Endodermal cell (in vitro differentiated cells): ENCODE results near the gene MYH9. TPM values are rescaled to one million over a fixed set of nuclear protein-coding genes. Genes with fewer than 3 reads are reported as not detected.
"Not testable (repeated sequence)": the region's sequence is repeated elsewhere in the genome, so short reads cannot be mapped to it uniquely, and the experiment has no call there.

Source experiments
- DNase-seq: peaks from one replicate; pipeline ENCODE4 v3.0.0-alpha.2; 2017
- H3K27ac ChIP-seq: 2 replicates; pipeline ENCODE4 v1.5.1; 2013; ENCODE audit warnings: mild to moderate bottlenecking, low read depth, low read length, moderate library complexity
- H3K27me3 ChIP-seq: 2 replicates; pipeline ENCODE4 v1.6.1; 2013; ENCODE audit warnings: mild to moderate bottlenecking, low read length, moderate library complexity; ENCODE audit not compliant: insufficient read depth, control insufficient read depth, poor library complexity, severe bottlenecking
- H3K36me3 ChIP-seq: 2 replicates; pipeline ENCODE4 v1.7.0; 2013; ENCODE audit warnings: mild to moderate bottlenecking, low read length, moderate library complexity; ENCODE audit not compliant: control insufficient read depth, insufficient read depth
- H3K4me1 ChIP-seq: one replicate; pipeline ENCODE4 v1.7.0; 2013; ENCODE audit warnings: low read length; ENCODE audit not compliant: control insufficient read depth, insufficient read depth
- H3K4me3 ChIP-seq: 2 replicates; pipeline ENCODE4 v1.5.1; 2013; ENCODE audit warnings: mild to moderate bottlenecking, low read length, moderate library complexity
- H3K9ac ChIP-seq: 2 replicates; pipeline ENCODE4 v1.6.1; 2013; ENCODE audit warnings: mild to moderate bottlenecking, low read length, moderate library complexity; ENCODE audit not compliant: poor library complexity, severe bottlenecking; ENCODE audit errors: extremely low read depth
- H3K9me3 ChIP-seq: 2 replicates; pipeline ENCODE4 v1.6.1; 2013; ENCODE audit warnings: mild to moderate bottlenecking, low read length, moderate library complexity; ENCODE audit not compliant: control insufficient read depth
- H3K27ac Mint-ChIP-seq: 2 replicates; pipeline ENCODE4 v1.8.0; 2020; ENCODE audit warnings: mixed read lengths
- H3K27me3 Mint-ChIP-seq: 2 replicates; pipeline ENCODE4 v1.8.0; 2021; ENCODE audit warnings: mild to moderate bottlenecking, mixed read lengths; ENCODE audit not compliant: insufficient read depth
- H3K36me3 Mint-ChIP-seq: 2 replicates; pipeline ENCODE4 v1.8.0; 2020; ENCODE audit warnings: low read depth, mixed read lengths
- H3K4me1 Mint-ChIP-seq: 2 replicates; pipeline ENCODE4 v1.8.0; 2020; ENCODE audit warnings: mixed read lengths
- H3K4me3 Mint-ChIP-seq: 2 replicates; pipeline ENCODE4 v1.8.0; 2020; ENCODE audit warnings: mild to moderate bottlenecking, moderate library complexity, mixed read lengths
- H3K9me3 Mint-ChIP-seq: 2 replicates; pipeline ENCODE4 v1.8.0; 2020; ENCODE audit warnings: mild to moderate bottlenecking, mixed read lengths
- CTCF ChIP-seq: fragments of 200-600 bp; sonication (generic); conservative IDR thresholded peaks from 2 replicates; pipeline ENCODE4 v1.5.0; 2021; ENCODE audit warnings: antibody characterized with exemption, mild to moderate bottlenecking
- WGBS, 2 experiments: methylation state at CpG; one replicate each; pipeline versions ENCODE4 v1.1.5 to v1.1.7; 2013; ENCODE audit warnings: missing lambda C conversion rate in 2 of 2, mixed read lengths in 1 of 2; ENCODE audit not compliant: insufficient coverage in 1 of 2, insufficient read length in 1 of 2; 5-methylcytosine and 5-hydroxymethylcytosine counted together
- total RNA-seq, 2 donors: library from RNA; stranded (reverse); fragmentation: NEBNext Ultra II Directional in 1 of 2; extraction: Animal tissue kit (Norgen Biotek cat#: 25700) in 1 of 2; gene quantifications; 2 replicates in 1 of 2; 3 replicates in 1 of 2; pipeline ENCODE4 v1.2.1, GENCODE V29; 2021

Gene MYH9
- total RNA-seq, 2 donors from 2014 or later = 270 to 288 TPM

- Mint-ChIP-seq H3K36me3 (no peaks in the 10 kb centered on the region), H3K27me3 (no peaks in the 10 kb centered on the region), H3K4me1 (peaks cover 10% of the 10 kb centered on the region), H3K27ac (no peak overlapping the region), H3K4me3 (no peak overlapping the region), H3K9me3 (no peaks in the 10 kb centered on the region)
- Histone ChIP-seq H3K9ac (no peak overlapping the region), H3K36me3 (no peaks in the 10 kb centered on the region), H3K27me3 (no peaks in the 10 kb centered on the region), H3K4me1 (no peaks in the 10 kb centered on the region), H3K9me3 (no peaks in the 10 kb centered on the region), H3K27ac (no peak overlapping the region), H3K4me3 (no peak overlapping the region)
- no peak for DNase-seq
- TF ChIP-seq CTCF = no peak
- WGBS, 2 experiments = 84 to 86% methylated on average over 11 to 12 of the region's 12 CpGs
Observed at GRCh38 chr22:36395055-36395849, 7.5 kb upstream of the MYH9 start.

DNA sequence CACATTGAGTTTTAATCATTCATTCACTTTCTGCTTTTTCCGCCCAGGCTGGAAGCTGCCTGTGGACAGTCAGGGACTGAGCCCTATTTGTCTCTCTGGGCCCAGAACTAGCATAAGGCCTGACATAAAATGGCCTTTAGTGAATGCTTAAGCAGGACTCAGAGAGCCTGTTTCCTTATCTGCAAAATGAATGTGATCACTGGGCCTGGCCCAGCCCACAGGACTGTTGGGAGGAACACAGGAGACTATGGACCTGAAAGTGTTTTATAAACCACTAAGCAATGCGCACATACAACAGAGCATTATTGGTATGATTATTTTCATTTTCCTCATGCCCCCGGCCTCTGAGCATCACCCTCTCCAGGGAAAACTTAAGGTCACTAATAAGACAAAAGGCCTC lies 3.9 kb upstream of the MYH9 start:
- Histone ChIP-seq H3K4me1 (no peaks in the 10 kb centered on the region), H3K27me3 (no peaks in the 10 kb centered on the region), H3K9ac (no peak overlapping the region), H3K4me3 (no peak overlapping the region), H3K9me3 (no peaks in the 10 kb centered on the region), H3K36me3 (no peaks in the 10 kb centered on the region), H3K27ac (no peak overlapping the region)
- no peak for DNase-seq
- no peaks in the 10 kb centered on the region for H3K9me3 Mint-ChIP-seq
- peaks cover 7% of the 10 kb centered on the region for H3K4me1 Mint-ChIP-seq
- TF ChIP-seq CTCF = no peak
- 97 to 100% methylated on average over 2 to 3 of the region's 3 CpGs for WGBS, 2 experiments
- no peak overlapping the region for H3K27ac Mint-ChIP-seq
- no peak overlapping the region for H3K4me3 Mint-ChIP-seq
- H3K27me3 Mint-ChIP-seq = no peaks in the 10 kb centered on the region
- H3K36me3 Mint-ChIP-seq = no peaks in the 10 kb centered on the region

GRCh38 chr22:36389122-36389521 lies 1.4 kb upstream of the MYH9 start:
- not testable (repeated sequence) for H3K9ac ChIP-seq, H3K27me3 Mint-ChIP-seq, DNase-seq, H3K27me3 ChIP-seq, H3K4me1 ChIP-seq, H3K9me3 Mint-ChIP-seq, H3K36me3 Mint-ChIP-seq, H3K9me3 ChIP-seq, H3K27ac ChIP-seq, H3K27ac Mint-ChIP-seq
- H3K4me3 ChIP-seq = peak overlapping the region; percentile 85
- Mint-ChIP-seq H3K4me1 (peaks cover 20% of the 10 kb centered on the region), H3K4me3 (peak overlapping the region; percentile 84)
- H3K36me3 ChIP-seq = peaks cover 18% of the 10 kb centered on the region
- WGBS, 2 experiments = 87 to 100% methylated on average over 1 to 13 of the region's 14 CpGs

DNA sequence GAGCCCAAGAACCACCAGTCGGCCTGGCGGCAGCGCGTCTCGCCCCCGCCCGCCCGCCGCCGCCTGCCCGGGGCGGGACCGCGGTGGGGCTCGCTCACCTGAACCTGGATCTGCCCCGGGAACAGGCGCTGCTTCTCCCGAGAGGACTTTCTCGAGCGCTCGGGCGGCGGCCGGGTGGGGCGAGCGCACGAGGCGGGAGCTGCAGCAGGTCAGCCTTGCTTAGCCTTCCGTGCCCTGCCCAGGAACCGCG lies 133 bp downstream of the MYH9 start:
- peak overlapping the region; percentile 96 for H3K4me3 ChIP-seq
- peaks cover 8% of the 10 kb centered on the region for H3K4me1 ChIP-seq
- peaks cover 33% of the 10 kb centered on the region for H3K36me3 ChIP-seq
- H3K27me3 ChIP-seq = no peaks in the 10 kb centered on the region
- H3K36me3 Mint-ChIP-seq = peaks cover 14% of the 10 kb centered on the region
- H3K27ac ChIP-seq = no peak overlapping the region
- no peak overlapping the region for H3K27ac Mint-ChIP-seq
- no peak for TF ChIP-seq CTCF
- H3K9me3 Mint-ChIP-seq = no peaks in the 10 kb centered on the region
- 0% methylated on average over 3 to 31 of the region's 31 CpGs for WGBS, 2 experiments
- H3K9me3 ChIP-seq = no peaks in the 10 kb centered on the region
- peak overlapping the region; percentile 83 for H3K9ac ChIP-seq
- no peaks in the 10 kb centered on the region for H3K27me3 Mint-ChIP-seq
- peak overlapping the region; percentile 84 for H3K4me3 Mint-ChIP-seq
- peaks cover 20% of the 10 kb centered on the region for H3K4me1 Mint-ChIP-seq
- no peak for DNase-seq
